DOHH2 (cell line): ENCODE results near the gene ANGPTL3.

ENCODE experiments used
- H3F3A ChIP-seq: fragments of 200-600 bp; sonication (generic), shearing (Covaris generic); 2 replicates; pipeline ENCODE4 v1.6.0; 2016; ENCODE audit warnings: antibody characterized with exemption, mild to moderate bottlenecking; ENCODE audit not compliant: control insufficient read depth, insufficient read depth
- H3K27ac ChIP-seq: fragments of 200-600 bp; sonication (generic); 2 replicates; pipeline ENCODE4 v1.5.1; 2014; ENCODE audit warnings: low read depth, mild to moderate bottlenecking, low read length, moderate library complexity
- H3K27me3 ChIP-seq: fragments of 200-600 bp; sonication (generic); 2 replicates; pipeline ENCODE4 v1.6.1; 2014; ENCODE audit warnings: mild to moderate bottlenecking, low read length, mixed read lengths; ENCODE audit not compliant: control insufficient read depth
- H3K36me3 ChIP-seq: fragments of 200-600 bp; sonication (generic); 2 replicates; pipeline ENCODE4 v1.6.1; 2014; ENCODE audit warnings: mild to moderate bottlenecking, low read length, moderate library complexity, mixed read lengths; ENCODE audit not compliant: control insufficient read depth
- H3K4me1 ChIP-seq: fragments of 200-600 bp; sonication (generic); 2 replicates; pipeline ENCODE4 v1.6.1; 2014; ENCODE audit warnings: mild to moderate bottlenecking, low read length, mixed read lengths; ENCODE audit not compliant: control insufficient read depth
- H3K4me2 ChIP-seq: fragments of 200-600 bp; sonication (generic); 2 replicates; pipeline ENCODE4 v1.6.0; 2014; ENCODE audit warnings: mild to moderate bottlenecking, low read length, moderate library complexity
- H3K4me3 ChIP-seq: fragments of 200-600 bp; sonication (generic); 2 replicates; pipeline ENCODE4 v1.5.1; 2014; ENCODE audit warnings: mild to moderate bottlenecking, low read length, mixed read lengths
- H3K79me2 ChIP-seq: fragments of 200-600 bp; sonication (generic); 2 replicates; pipeline ENCODE4 v1.6.1; 2014; ENCODE audit warnings: mild to moderate bottlenecking, low read length, mixed read lengths; ENCODE audit not compliant: control insufficient read depth
- H3K9me2 ChIP-seq: fragments of 200-600 bp; sonication (generic); replicated peaks from 2 replicates; pipeline ENCODE4 v1.6.1; 2014; ENCODE audit warnings: mild to moderate bottlenecking, low read length, mixed read lengths; ENCODE audit not compliant: control insufficient read depth
- H3K9me3 ChIP-seq: fragments of 200-600 bp; sonication (generic); 2 replicates; pipeline ENCODE4 v1.6.1; 2014; ENCODE audit warnings: antibody characterized with exemption, low read length, mixed read lengths; ENCODE audit not compliant: control insufficient read depth, insufficient read depth
- H4K20me1 ChIP-seq: fragments of 200-600 bp; sonication (generic); 2 replicates; pipeline ENCODE4 v1.6.0; 2014; ENCODE audit warnings: low read depth, mild to moderate bottlenecking, antibody characterized with exemption, low read length, moderate library complexity; ENCODE audit not compliant: control insufficient read depth, insufficient read depth
- EZH2phosphoT487 ChIP-seq: fragments of 200-600 bp; sonication (generic); IDR thresholded peaks from 2 replicates; pipeline ENCODE4 v1.6.1; 2017; ENCODE audit warnings: borderline replicate concordance, mild to moderate bottlenecking, antibody characterized with exemption, low read length, moderate library complexity, mixed read lengths
- TF ChIP-seq, protein P1 (sequence below): fragments of 200-600 bp; sonication (generic); IDR thresholded peaks from one replicate; pipeline ENCODE4 v1.5.1; 2014; ENCODE audit warnings: antibody characterized with exemption, mild to moderate bottlenecking, low read depth, low read length; ENCODE audit not compliant: poor library complexity, severe bottlenecking

The ANGPTL3 gene

DNA sequence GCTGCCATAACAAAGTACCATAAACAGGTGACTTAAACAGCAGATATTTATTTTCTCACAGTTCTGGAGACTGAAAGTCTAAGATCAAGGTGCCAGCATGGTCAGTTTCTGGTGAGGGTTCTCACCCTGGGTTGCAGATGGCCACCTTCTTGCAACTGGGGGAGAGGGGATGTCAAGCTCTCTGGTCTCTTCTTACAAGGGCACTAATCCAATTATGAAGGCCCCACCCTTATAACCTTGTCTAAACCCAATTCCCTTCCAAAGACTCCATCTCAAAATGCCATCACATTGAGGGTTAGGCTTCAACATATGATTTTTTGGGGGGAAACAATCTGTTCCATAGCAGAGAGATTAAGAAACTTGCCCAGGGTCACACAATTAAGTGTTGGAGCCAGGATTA lies 24.8 kb upstream of the ANGPTL3 start:
- TF ChIP-seq EZH2phosphoT487 = no peak
- TF ChIP-seq, protein P1, sequence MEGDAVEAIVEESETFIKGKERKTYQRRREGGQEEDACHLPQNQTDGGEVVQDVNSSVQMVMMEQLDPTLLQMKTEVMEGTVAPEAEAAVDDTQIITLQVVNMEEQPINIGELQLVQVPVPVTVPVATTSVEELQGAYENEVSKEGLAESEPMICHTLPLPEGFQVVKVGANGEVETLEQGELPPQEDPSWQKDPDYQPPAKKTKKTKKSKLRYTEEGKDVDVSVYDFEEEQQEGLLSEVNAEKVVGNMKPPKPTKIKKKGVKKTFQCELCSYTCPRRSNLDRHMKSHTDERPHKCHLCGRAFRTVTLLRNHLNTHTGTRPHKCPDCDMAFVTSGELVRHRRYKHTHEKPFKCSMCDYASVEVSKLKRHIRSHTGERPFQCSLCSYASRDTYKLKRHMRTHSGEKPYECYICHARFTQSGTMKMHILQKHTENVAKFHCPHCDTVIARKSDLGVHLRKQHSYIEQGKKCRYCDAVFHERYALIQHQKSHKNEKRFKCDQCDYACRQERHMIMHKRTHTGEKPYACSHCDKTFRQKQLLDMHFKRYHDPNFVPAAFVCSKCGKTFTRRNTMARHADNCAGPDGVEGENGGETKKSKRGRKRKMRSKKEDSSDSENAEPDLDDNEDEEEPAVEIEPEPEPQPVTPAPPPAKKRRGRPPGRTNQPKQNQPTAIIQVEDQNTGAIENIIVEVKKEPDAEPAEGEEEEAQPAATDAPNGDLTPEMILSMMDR = no peak
- Histone ChIP-seq H3F3A (no peaks in the 10 kb centered on the region), H3K79me2 (no peaks in the 10 kb centered on the region), H3K27ac (no peak overlapping the region), H3K36me3 (no peaks in the 10 kb centered on the region), H3K27me3 (no peaks in the 10 kb centered on the region), H4K20me1 (no peaks in the 10 kb centered on the region), H3K4me3 (no peak overlapping the region), H3K4me2 (no peak overlapping the region), H3K9me2 (no peaks in the 10 kb centered on the region), H3K4me1 (no peaks in the 10 kb centered on the region), H3K9me3 (no peaks in the 10 kb centered on the region)

DNA sequence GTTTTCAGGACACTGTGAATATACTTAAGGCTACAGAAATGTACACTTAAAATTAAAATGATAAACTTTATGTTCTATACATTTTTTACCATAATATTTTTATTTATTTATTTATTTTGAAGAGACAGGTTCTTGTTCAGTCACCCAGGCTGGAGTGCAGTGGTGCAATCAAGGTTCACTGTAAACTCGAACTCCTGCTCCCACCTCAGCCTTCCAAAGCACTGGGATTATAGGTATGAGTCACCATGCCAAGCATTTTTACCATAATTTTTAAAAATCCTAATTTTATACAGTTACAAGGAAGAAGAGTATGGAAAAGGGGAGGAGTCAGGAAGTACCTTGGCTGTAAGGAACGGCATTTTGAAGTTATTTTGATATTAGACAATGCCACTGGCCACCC lies 23.6 kb upstream of the ANGPTL3 start:
- Histone ChIP-seq H3F3A (no peaks in the 10 kb centered on the region), H3K4me2 (no peak overlapping the region), H4K20me1 (no peaks in the 10 kb centered on the region), H3K4me3 (no peak overlapping the region), H3K27me3 (no peaks in the 10 kb centered on the region), H3K27ac (no peak overlapping the region), H3K9me2 (no peaks in the 10 kb centered on the region), H3K36me3 (no peaks in the 10 kb centered on the region), H3K79me2 (no peaks in the 10 kb centered on the region), H3K9me3 (no peaks in the 10 kb centered on the region), H3K4me1 (no peaks in the 10 kb centered on the region)
- no peak for TF ChIP-seq EZH2phosphoT487
- TF ChIP-seq, protein P1 = no peak

DNA sequence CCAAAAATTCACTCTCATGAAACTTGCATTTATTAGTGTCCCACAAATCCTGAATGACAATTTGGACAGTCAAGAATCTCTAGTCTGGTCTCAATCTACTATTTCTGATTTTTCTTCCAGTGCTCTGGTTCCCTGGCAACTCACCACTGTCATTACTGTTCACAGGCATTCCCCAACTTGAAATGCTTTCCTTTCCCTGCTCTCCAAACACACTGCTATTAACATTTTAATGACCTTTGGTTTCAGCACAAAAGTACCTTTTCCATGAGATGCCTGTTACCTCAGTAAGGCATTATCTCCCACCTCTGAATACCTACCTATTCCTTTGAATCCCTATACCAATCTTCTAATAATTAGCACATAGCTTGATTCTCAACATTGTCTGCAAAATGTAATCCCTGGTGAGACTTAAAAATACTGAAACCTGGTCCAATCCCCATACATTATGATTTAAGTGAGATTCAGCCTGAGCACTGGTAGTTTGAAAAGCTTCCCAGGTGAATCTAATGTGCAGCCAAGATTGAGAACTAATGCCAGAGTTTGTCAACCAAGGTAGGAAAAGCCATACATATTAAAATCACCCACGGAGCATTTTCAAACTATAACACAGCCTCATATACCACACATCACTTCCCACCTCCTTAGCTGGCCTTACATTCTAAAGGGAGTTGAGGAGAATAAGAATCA lies 11.7 kb upstream of the ANGPTL3 start:
- TF ChIP-seq, protein P1 = no peak
- TF ChIP-seq EZH2phosphoT487 = no peak
- H3K36me3 ChIP-seq = no peaks in the 10 kb centered on the region
- no peaks in the 10 kb centered on the region for H4K20me1 ChIP-seq
- no peaks in the 10 kb centered on the region; the same call in 1 of the 2 replicates for H3F3A ChIP-seq
- no peaks in the 10 kb centered on the region for H3K79me2 ChIP-seq
- no peak overlapping the region for H3K27ac ChIP-seq
- H3K27me3 ChIP-seq = no peaks in the 10 kb centered on the region
- no peaks in the 10 kb centered on the region for H3K4me1 ChIP-seq
- H3K4me3 ChIP-seq = no peak overlapping the region
- H3K9me2 ChIP-seq = no peaks in the 10 kb centered on the region
- H3K4me2 ChIP-seq = no peak overlapping the region
- no peaks in the 10 kb centered on the region for H3K9me3 ChIP-seq

DNA sequence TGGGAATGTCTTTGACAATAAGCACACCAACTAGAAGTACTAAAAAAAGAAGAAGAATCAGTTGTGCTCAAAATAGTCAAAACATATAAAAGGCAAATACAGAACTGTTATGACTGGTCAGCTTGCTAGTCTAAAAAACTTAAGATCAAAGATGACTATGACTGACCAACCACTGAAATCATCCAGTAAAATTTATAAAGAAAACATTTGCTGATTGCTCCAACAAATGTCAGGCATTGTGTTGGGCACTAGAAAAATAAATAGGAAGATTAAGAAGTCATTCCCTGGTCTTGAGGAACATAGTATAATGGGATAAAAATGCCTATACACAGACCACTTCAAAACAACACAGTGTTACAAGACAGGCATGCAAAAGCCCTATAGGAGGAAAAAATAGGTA lies 9.3 kb upstream of the ANGPTL3 start:
- Histone ChIP-seq H3K79me2 (no peaks in the 10 kb centered on the region), H3K9me2 (no peaks in the 10 kb centered on the region), H3K27ac (no peak overlapping the region), H3K4me3 (no peak overlapping the region), H4K20me1 (no peaks in the 10 kb centered on the region), H3K4me1 (no peaks in the 10 kb centered on the region), H3F3A (no peaks in the 10 kb centered on the region; the same call in 1 of the 2 replicates), H3K27me3 (no peaks in the 10 kb centered on the region), H3K4me2 (no peak overlapping the region), H3K9me3 (no peaks in the 10 kb centered on the region), H3K36me3 (no peaks in the 10 kb centered on the region)
- TF ChIP-seq EZH2phosphoT487 = no peak
- TF ChIP-seq, protein P1 = no peak
